ENCODE measurements around the gene MGAT5B.

Gene MGAT5B

GRCh38 chr17:76905836-76906235 is 37.6 kb downstream of the MGAT5B start:
- no peak for DNase-seq (ENCODE audit: low spot score)

- DNase-seq (ENCODE audit: low spot score): no peak
Measured at GRCh38 chr17:76906463-76906862, 38.3 kb downstream of the MGAT5B start.

- no peak for DNase-seq (ENCODE audit: low spot score)
Measured at GRCh38 chr17:76907352-76907751, 39.1 kb downstream of the MGAT5B start.

GRCh38 chr17:76909971-76910760 is 42.0 kb downstream of the MGAT5B start:
- no peak for DNase-seq (ENCODE audit: low spot score)

GRCh38 chr17:76911299-76912017 is 43.3 kb downstream of the MGAT5B start:
- DNase-seq (ENCODE audit: low spot score): no peak

- DNase-seq (ENCODE audit: low spot score): no peak
Measured at GRCh38 chr17:76912421-76913164, 44.4 kb downstream of the MGAT5B start.

GRCh38 chr17:76914937-76915336 is 46.7 kb downstream of the MGAT5B start:
- no peak for DNase-seq (ENCODE audit: low spot score)

- no peak for DNase-seq (ENCODE audit: low spot score)
Measured at GRCh38 chr17:76915840-76916510, 47.8 kb downstream of the MGAT5B start.

GRCh38 chr17:76917829-76918228 is 49.6 kb downstream of the MGAT5B start:
- no peak for DNase-seq (ENCODE audit: low spot score)

GRCh38 chr17:76918811-76919210 is 50.6 kb downstream of the MGAT5B start:
- DNase-seq (ENCODE audit: low spot score): no peak

GRCh38 chr17:76920364-76921139 is 52.3 kb downstream of the MGAT5B start:
- DNase-seq (ENCODE audit: low spot score): no peak

GRCh38 chr17:76921340-76922036 is 53.3 kb downstream of the MGAT5B start:
- no peak for DNase-seq (ENCODE audit: low spot score)

- no peak for DNase-seq (ENCODE audit: low spot score)
Measured at GRCh38 chr17:76922084-76922483, 53.9 kb downstream of the MGAT5B start.

GRCh38 chr17:76922967-76923366 is 54.8 kb downstream of the MGAT5B start:
- no peak for DNase-seq (ENCODE audit: low spot score)

GRCh38 chr17:76923491-76923890 is 55.3 kb downstream of the MGAT5B start:
- no peak for DNase-seq (ENCODE audit: low spot score)

GRCh38 chr17:76924345-76925342 is 56.4 kb downstream of the MGAT5B start:
- DNase-seq (ENCODE audit: low spot score): no peak

- no peak for DNase-seq (ENCODE audit: low spot score)
Measured at GRCh38 chr17:76925441-76925891, 57.3 kb downstream of the MGAT5B start.

- no peak for DNase-seq (ENCODE audit: low spot score)
Measured at GRCh38 chr17:76926237-76926866, 58.1 kb downstream of the MGAT5B start.

- DNase-seq (ENCODE audit: low spot score): no peak
Measured at GRCh38 chr17:76927577-76927976, 59.4 kb downstream of the MGAT5B start.

All from hematopoietic multipotent progenitor cell treated with erythropoietin and hydrocortisone succinate and interleukin-3 and kit ligand, for 17 days (in vitro differentiated cells).